ENCODE measurements around the gene LPP. TPM values are rescaled to one million over a fixed set of nuclear protein-coding genes. Genes with fewer than 3 reads are reported as not detected.

LPP gene
- total RNA-seq, 2 donors from 2014 or later: 1,568 to 1,607 TPM

GRCh38 chr3:188171682-188172467 lies 17.9 kb downstream of the LPP start:
- H3K36me3 ChIP-seq: no peaks in the 10 kb centered on the region
- TF ChIP-seq CTCF (IDR thresholded peaks at IDR 0.05): no peak
- peak overlapping the region; percentile 62 to 72 for H3K27ac ChIP-seq
- H3K4me3 ChIP-seq: no peak overlapping the region
- H3K9me3 ChIP-seq: no peaks in the 10 kb centered on the region
- DNase-seq (ENCODE audit: low spot score): no peak
- H3K4me1 ChIP-seq (ENCODE audit: control insufficient read depth in 1 of 2, low read depth in 2 of 2): peaks cover 56 to 93% of the 10 kb centered on the region in 2 donors
- no peaks in the 10 kb centered on the region for H3K27me3 ChIP-seq (replicated peaks; ENCODE audit: insufficient read depth)
- ATAC-seq (ENCODE audit: insufficient number of reproducible peaks, low FRiP score, low read depth): no peak

- no peak for DNase-seq (ENCODE audit: low spot score)
- no peak for TF ChIP-seq CTCF (IDR thresholded peaks at IDR 0.05)
- no peak for ATAC-seq (ENCODE audit: insufficient number of reproducible peaks, low FRiP score, low read depth)
- Histone ChIP-seq H3K9me3 (no peaks in the 10 kb centered on the region), H3K36me3 (no peaks in the 10 kb centered on the region), H3K27ac (peak overlapping the region; percentile 62 to 91), H3K4me3 (no peak overlapping the region), H3K4me1 (ENCODE audit: control insufficient read depth in 1 of 2, low read depth in 2 of 2) (peaks cover 53 to 93% of the 10 kb centered on the region in 2 donors), H3K27me3 (replicated peaks; ENCODE audit: insufficient read depth) (no peaks in the 10 kb centered on the region)
These were observed 20.5 kb downstream of the LPP start for GRCh38 chr3:188174317-188175044.

GRCh38 chr3:188176476-188176875 lies 22.5 kb downstream of the LPP start:
- Histone ChIP-seq H3K4me1 (ENCODE audit: control insufficient read depth in 1 of 2, low read depth in 2 of 2) (peaks cover 59 to 93% of the 10 kb centered on the region in 2 donors), H3K27ac (peak overlapping the region; percentile 91), H3K36me3 (no peaks in the 10 kb centered on the region), H3K27me3 (replicated peaks; ENCODE audit: insufficient read depth) (no peaks in the 10 kb centered on the region), H3K9me3 (no peaks in the 10 kb centered on the region), H3K4me3 (no peak overlapping the region)
- DNase-seq (ENCODE audit: low spot score): no peak
- TF ChIP-seq CTCF (IDR thresholded peaks at IDR 0.05): no peak
- no peak for ATAC-seq (ENCODE audit: insufficient number of reproducible peaks, low FRiP score, low read depth)

GRCh38 chr3:188176884-188177283 lies 22.9 kb downstream of the LPP start:
- H3K4me1 ChIP-seq (ENCODE audit: control insufficient read depth in 1 of 2, low read depth in 2 of 2): peaks cover 54 to 92% of the 10 kb centered on the region in 2 donors
- DNase-seq (ENCODE audit: low spot score) (no peak), ATAC-seq (ENCODE audit: insufficient number of reproducible peaks, low FRiP score, low read depth) (no peak)
- TF ChIP-seq CTCF (IDR thresholded peaks at IDR 0.05): no peak
- H3K27ac ChIP-seq: peak overlapping the region; percentile 91
- H3K36me3 ChIP-seq: no peaks in the 10 kb centered on the region
- no peak overlapping the region for H3K4me3 ChIP-seq
- no peaks in the 10 kb centered on the region for H3K27me3 ChIP-seq (replicated peaks; ENCODE audit: insufficient read depth)
- no peaks in the 10 kb centered on the region for H3K9me3 ChIP-seq

- DNase-seq (ENCODE audit: low spot score) (no peak), ATAC-seq (ENCODE audit: insufficient number of reproducible peaks, low FRiP score, low read depth) (no peak)
- no peaks in the 10 kb centered on the region for H3K9me3 ChIP-seq
- no peak overlapping the region for H3K4me3 ChIP-seq
- peaks cover 49 to 89% of the 10 kb centered on the region in 2 donors for H3K4me1 ChIP-seq (ENCODE audit: control insufficient read depth in 1 of 2, low read depth in 2 of 2)
- no peaks in the 10 kb centered on the region for H3K27me3 ChIP-seq (replicated peaks; ENCODE audit: insufficient read depth)
- TF ChIP-seq CTCF (IDR thresholded peaks at IDR 0.05): no peak
- H3K36me3 ChIP-seq: no peaks in the 10 kb centered on the region
- H3K27ac ChIP-seq: peak overlapping the region; percentile 91
These were observed 23.8 kb downstream of the LPP start for GRCh38 chr3:188177721-188178120.
